AG04450 (cell line): ENCODE results near the gene ORM1. TPM values are rescaled to one million over a fixed set of nuclear protein-coding genes. Genes with fewer than 3 reads are reported as not detected.
A peak's percentile ranks its signal among the peaks of the same experiment; 100 is the strongest.

Experiments
- CTCF ChIA-PET: fragments of 300-600, 350-600 bp; formaldehyde crosslinking; extraction: SDS; loops from one replicate; lab custom pipeline; 2022; ENCODE audit warnings: antibody characterized with exemption, inconsistent platforms; lab: Charles Lee
- POLR2A ChIA-PET: fragments of 350-600 bp; formaldehyde crosslinking; extraction: SDS; loops from one replicate; lab custom pipeline; 2021; ENCODE audit warnings: antibody characterized with exemption, inconsistent platforms; lab: Yijun Ruan, JAX
- DNase-seq: peaks from one replicate; pipeline ENCODE4 v3.0.0-alpha.2; 2011; ENCODE audit warnings: low read depth, low spot score
- H3K27ac ChIP-seq: one replicate; pipeline ENCODE4 v1.5.1; 2012; ENCODE audit warnings: low read depth, low read length, control low read depth
- H3K27me3 ChIP-seq: one replicate; pipeline ENCODE4 v1.6.0; 2012; ENCODE audit warnings: low read length; ENCODE audit not compliant: control insufficient read depth, insufficient read depth
- H3K4me3 ChIP-seq: 2 replicates; pipeline ENCODE4 v1.5.1; 2011; ENCODE audit warnings: mild to moderate bottlenecking, low read depth, low read length, control low read depth
- H3K9me3 ChIP-seq: 2 replicates; pipeline ENCODE4 v1.5.1; 2012; ENCODE audit warnings: low read length; ENCODE audit not compliant: control insufficient read depth, insufficient read depth
- CTCF ChIP-seq: IDR thresholded peaks from 2 replicates; pipeline ENCODE4 v1.5.1; 2011; ENCODE audit warnings: low read depth, low read length, control low read depth, inconsistent platforms
- polyA plus RNA-seq: library from polyadenylated mRNA; depleted of rRNA; stranded (reverse); fragments of >200 nt; gene quantifications from 2 replicates; pipeline ENCODE4 v1.2.3, GENCODE V29; 2011

The ORM1 gene
- polyA plus RNA-seq, 1 experiment, result 0.17 TPM

- Histone ChIP-seq H3K27me3 (no peaks in the 10 kb centered on the region), H3K9me3 (no peaks in the 10 kb centered on the region), H3K4me3 (no peak overlapping the region), H3K27ac (peak overlapping the region; percentile 34)
- CTCF ChIA-PET, result interaction anchor here (0.8 to 1.5 kb wide), 4 partner anchors 11 to 282 kb away, joined by 3 to 5 read pairs (median 3); no protein-coding TSS in a partner anchor
- no peak for TF ChIP-seq CTCF
- peak; percentile 42 for DNase-seq
- POLR2A ChIA-PET, result interaction anchor here (0.9 to 1.8 kb wide), 3 partner anchors 9 to 23 kb away, joined by 3 to 9 read pairs (median 4); partner anchors contain the start of gene AKNA
These were observed 41.5 kb downstream of the ORM1 start for GRCh38 chr9:114364134-114365041.

- CTCF ChIA-PET, result interaction anchor here (0.6 to 1.5 kb wide), 3 partner anchors 11 to 70 kb away, joined by 3 read pairs; no protein-coding TSS in a partner anchor
- no peak overlapping the region for H3K27ac ChIP-seq
These were observed 42.3 kb downstream of the ORM1 start for GRCh38 chr9:114365194-114365593.

GRCh38 chr9:114366334-114367128, 43.6 kb downstream of the ORM1 start:
- no peaks in the 10 kb centered on the region for H3K27me3 ChIP-seq
- peak overlapping the region; percentile 42 for H3K27ac ChIP-seq
- peak; percentile 64 for DNase-seq
- no peaks in the 10 kb centered on the region for H3K9me3 ChIP-seq
- TF ChIP-seq CTCF, result no peak
- POLR2A ChIA-PET, result interaction anchor here (0.6 kb wide), 1 partner anchor 44 kb away, joined by 3 read pairs; no protein-coding TSS in a partner anchor
- CTCF ChIA-PET, result interaction anchor here (0.6 kb wide), 1 partner anchor 31 kb away, joined by 3 read pairs; no protein-coding TSS in a partner anchor
- no peak overlapping the region for H3K4me3 ChIP-seq

More at GRCh38 chr9:114365194-114365593, 42.3 kb downstream of the ORM1 start:
- DNase-seq, result no peak
- no peak for TF ChIP-seq CTCF
- Histone ChIP-seq H3K27me3 (no peaks in the 10 kb centered on the region), H3K9me3 (no peaks in the 10 kb centered on the region), H3K4me3 (no peak overlapping the region)
- POLR2A ChIA-PET, result interaction anchor here (0.9 to 1.8 kb wide), 2 partner anchors 16 to 22 kb away, joined by 3 to 9 read pairs; partner anchors contain the start of gene AKNA

- Histone ChIP-seq H3K27me3 (no peaks in the 10 kb centered on the region), H3K4me3 (no peak overlapping the region), H3K27ac (no peak overlapping the region), H3K9me3 (no peaks in the 10 kb centered on the region)
- no peak for TF ChIP-seq CTCF
- DNase-seq, result no peak
- ChIA-PET POLR2A (no interaction called here), CTCF (interaction anchor here (0.6 kb wide), 2 partner anchors 30 to 285 kb away, joined by 3 read pairs; no protein-coding TSS in a partner anchor)
These were observed 44.5 kb downstream of the ORM1 start for GRCh38 chr9:114367366-114367765.
